Stomach (tissue), 4 donors: ENCODE measurements around the gene GATA3.

Source experiments
- CTCF ChIP-seq, 7 experiments: fragments of 450-650 bp in 4 of 7; fragments of 200-600 bp in 3 of 7; sonication (generic) in 3 of 7; IDR thresholded peaks; one replicate each; pipeline ENCODE4 v1.5.1; 2016 to 2019; ENCODE audit warnings: antibody characterized with exemption in 7 of 7, control low read depth in 2 of 7, mild to moderate bottlenecking in 1 of 7
- POLR2A ChIP-seq, 4 donors: fragments of 450-650 bp; IDR thresholded peaks; one replicate each; pipeline ENCODE4 v1.6.1; 2016; ENCODE audit warnings: antibody characterized with exemption in 4 of 4, control low read depth in 2 of 4, mild to moderate bottlenecking in 1 of 4, moderate library complexity in 1 of 4

GRCh38 chr10:8017277-8017676 is 37.2 kb upstream of the GATA3 start:
- TF ChIP-seq POLR2A (IDR thresholded peaks at IDR 0.05) (no peak), CTCF (IDR thresholded peaks at IDR 0.05) (no peak)
